Right cardiac atrium (tissue), 5 donors: ENCODE results near the gene TTC7B. TPM values are rescaled to one million over a fixed set of nuclear protein-coding genes. Genes with fewer than 3 reads are reported as not detected.

Experiments
- ATAC-seq, 2 donors: fragments of 200-7000 bp; cut with Tn5 transposase; one replicate each; pipeline versions ENCODE4 v1.8.0 to v1.9.1; 2020; ENCODE audit warnings: moderate library complexity in 2 of 2, mild to moderate bottlenecking in 1 of 2
- DNase-seq, 3 donors: peaks; one replicate each; pipeline ENCODE4 v3.0.0-alpha.2; 2020
- H3K27ac ChIP-seq: one replicate; pipeline ENCODE4 v1.5.1; 2013; ENCODE audit warnings: mild to moderate bottlenecking, low read length, control low read depth, moderate library complexity
- H3K27me3 ChIP-seq: one replicate; pipeline ENCODE4 v1.6.1; 2013; ENCODE audit not compliant: control insufficient read depth, insufficient read depth
- H3K4me1 ChIP-seq: one replicate; pipeline ENCODE4 v1.6.1; 2013; ENCODE audit warnings: low read length; ENCODE audit not compliant: control insufficient read depth, insufficient read depth
- H3K4me3 ChIP-seq: one replicate; pipeline ENCODE4 v1.5.1; 2013; ENCODE audit warnings: low read length, control low read depth
- H3K9me3 ChIP-seq: one replicate; pipeline ENCODE4 v1.6.1; 2013; ENCODE audit warnings: low read length; ENCODE audit not compliant: control insufficient read depth
- WGBS: extraction: QIAGEN DNeasy Blood & Tissue Kit; methylation state at CpG from one replicate; pipeline ENCODE4 v1.1.7; 2013; 5-methylcytosine and 5-hydroxymethylcytosine counted together
- intact Hi-C, 4 donors: fragments of 100-400 bp; cut with DNase I; formaldehyde crosslinking; loops; one replicate each; pipeline versions ENCODE4 v1.11.0 to v1.14.0; 2022 to 2023
- polyA plus RNA-seq: library from polyadenylated mRNA; stranded (reverse); fragments of 200-250 nt; gene quantifications from one replicate; pipeline ENCODE4 v1.2.3, GENCODE V29; 2013
- total RNA-seq, 4 donors: library from RNA; stranded (reverse); fragmentation: NEBNext Ultra II Directional; extraction: Animal tissue kit (Norgen Biotek cat#: 25700); gene quantifications; one replicate each; pipeline ENCODE4 v1.2.1, GENCODE V29; 2021
- donor health status: healthy with polysubstance abuse.
- donor health status: DM: no; HTN: yes; CAD: no.
- donor health status: DM: no; HTN: no; CAD: no.
- donor health status: DM: no; HTN: yes; CAD: no; lungs with severe emphysema.
- donor health status: DM: yes; HTN: yes; CAD: no.

TTC7B gene
- total and polyA plus RNA-seq, 5 donors = 38.1 to 88.7 (median 82.8) TPM

- intact Hi-C loops = no loop called here
- 66% methylated on average over 8 of the region's 8 CpGs for WGBS
- peak overlapping the region; percentile 51 for H3K27ac ChIP-seq
Observed at GRCh38 chr14:90740081-90740480, 76.1 kb downstream of the TTC7B start.

GRCh38 chr14:90739318-90740068 is 76.7 kb downstream of the TTC7B start:
- no peak for DNase-seq
- H3K9me3 ChIP-seq = no peaks in the 10 kb centered on the region
- 60% methylated on average over 6 of the region's 6 CpGs for WGBS
- H3K27ac ChIP-seq = peak overlapping the region; percentile 39
- peak; percentile 57 to 67 for ATAC-seq
- no peak overlapping the region for H3K4me3 ChIP-seq
- H3K27me3 ChIP-seq = no peaks in the 10 kb centered on the region
- H3K4me1 ChIP-seq = peaks cover 4% of the 10 kb centered on the region
- intact Hi-C loops = no loop called here

More at GRCh38 chr14:90740081-90740480, 76.1 kb downstream of the TTC7B start:
- H3K4me1 ChIP-seq = peaks cover 4% of the 10 kb centered on the region
- no peak overlapping the region for H3K4me3 ChIP-seq
- DNase-seq (no peak), ATAC-seq (no peak)
- no peaks in the 10 kb centered on the region for H3K27me3 ChIP-seq
- H3K9me3 ChIP-seq = no peaks in the 10 kb centered on the region

GRCh38 chr14:90733139-90733808 is 83.0 kb downstream of the TTC7B start:
- no peaks in the 10 kb centered on the region for H3K9me3 ChIP-seq
- intact Hi-C loops = no loop called here
- WGBS = 91% methylated on average over 16 of the region's 16 CpGs
- no peaks in the 10 kb centered on the region for H3K4me1 ChIP-seq
- ATAC-seq (peak; percentile 14 to 70), DNase-seq (no peak)
- no peak overlapping the region for H3K27ac ChIP-seq
- no peak overlapping the region for H3K4me3 ChIP-seq
- no peaks in the 10 kb centered on the region for H3K27me3 ChIP-seq

- no peaks in the 10 kb centered on the region for H3K9me3 ChIP-seq
- no peaks in the 10 kb centered on the region for H3K4me1 ChIP-seq
- intact Hi-C loops = no loop called here
- no peak for ATAC-seq
- no peak overlapping the region for H3K27ac ChIP-seq
- no peaks in the 10 kb centered on the region for H3K27me3 ChIP-seq
- H3K4me3 ChIP-seq = no peak overlapping the region
- 87% methylated on average over 7 of the region's 7 CpGs for WGBS
- DNase-seq = no peak
Observed at GRCh38 chr14:90732718-90733117, 83.5 kb downstream of the TTC7B start.

- DNase-seq = no peak
- H3K9me3 ChIP-seq = no peaks in the 10 kb centered on the region
- intact Hi-C loops = no loop called here
- H3K4me3 ChIP-seq = no peak overlapping the region
- ATAC-seq = peak in 1 of 2 donors; percentile 41
- no peak overlapping the region for H3K27ac ChIP-seq
- H3K27me3 ChIP-seq = no peaks in the 10 kb centered on the region
- 80% methylated on average over 4 of the region's 4 CpGs for WGBS
- H3K4me1 ChIP-seq = no peaks in the 10 kb centered on the region
Observed at GRCh38 chr14:90732139-90732538, 84.1 kb downstream of the TTC7B start.

GRCh38 chr14:90731487-90731886 is 84.7 kb downstream of the TTC7B start:
- no peak overlapping the region for H3K27ac ChIP-seq
- intact Hi-C loops = no loop called here

GRCh38 chr14:90730206-90730766 is 85.9 kb downstream of the TTC7B start:
- no peak for ATAC-seq
- DNase-seq = no peak
- 91% methylated on average over 9 of the region's 9 CpGs for WGBS
- no peaks in the 10 kb centered on the region for H3K9me3 ChIP-seq
- H3K27me3 ChIP-seq = no peaks in the 10 kb centered on the region
- intact Hi-C loops = no loop called here
- no peak overlapping the region for H3K27ac ChIP-seq
- no peaks in the 10 kb centered on the region for H3K4me1 ChIP-seq
- H3K4me3 ChIP-seq = no peak overlapping the region

More at GRCh38 chr14:90731487-90731886, 84.7 kb downstream of the TTC7B start:
- no peaks in the 10 kb centered on the region for H3K4me1 ChIP-seq
- H3K9me3 ChIP-seq = no peaks in the 10 kb centered on the region
- WGBS = 95% methylated on average over 11 of the region's 11 CpGs
- ATAC-seq (no peak), DNase-seq (no peak)
- H3K4me3 ChIP-seq = no peak overlapping the region
- no peaks in the 10 kb centered on the region for H3K27me3 ChIP-seq

GRCh38 chr14:90728951-90729350 is 87.3 kb downstream of the TTC7B start:
- intact Hi-C loops = no loop called here

GRCh38 chr14:90727082-90727481 is 89.1 kb downstream of the TTC7B start:
- H3K4me1 ChIP-seq = no peaks in the 10 kb centered on the region
- no peak overlapping the region for H3K27ac ChIP-seq
- DNase-seq (no peak), ATAC-seq (peak in 1 of 2 donors; percentile 14)
- no peak overlapping the region for H3K4me3 ChIP-seq
- intact Hi-C loops = no loop called here
- no peaks in the 10 kb centered on the region for H3K9me3 ChIP-seq
- WGBS = 84% methylated on average over 13 of the region's 13 CpGs
- no peaks in the 10 kb centered on the region for H3K27me3 ChIP-seq

More at GRCh38 chr14:90728951-90729350, 87.3 kb downstream of the TTC7B start:
- 89% methylated on average over 5 of the region's 5 CpGs for WGBS
- Histone ChIP-seq H3K4me1 (no peaks in the 10 kb centered on the region), H3K27me3 (no peaks in the 10 kb centered on the region), H3K9me3 (no peaks in the 10 kb centered on the region), H3K27ac (no peak overlapping the region), H3K4me3 (no peak overlapping the region)
- no peak for ATAC-seq
- DNase-seq = no peak

- Histone ChIP-seq H3K4me3 (no peak overlapping the region), H3K27ac (no peak overlapping the region)
- ATAC-seq = peak; percentile 54 to 62
Observed at GRCh38 chr14:90726656-90727055, 89.6 kb downstream of the TTC7B start.

GRCh38 chr14:90724866-90725265 is 91.4 kb downstream of the TTC7B start:
- H3K27ac ChIP-seq = no peak overlapping the region

More at GRCh38 chr14:90726656-90727055, 89.6 kb downstream of the TTC7B start:
- peak in 2 of 3 donors; percentile 58 to 63 for DNase-seq
- 49% methylated on average over 9 of the region's 9 CpGs for WGBS
- Histone ChIP-seq H3K4me1 (no peaks in the 10 kb centered on the region), H3K9me3 (no peaks in the 10 kb centered on the region), H3K27me3 (no peaks in the 10 kb centered on the region)
- intact Hi-C loops = no loop called here

More at GRCh38 chr14:90724866-90725265, 91.4 kb downstream of the TTC7B start:
- 78% methylated on average over 3 of the region's 3 CpGs for WGBS
- H3K4me3 ChIP-seq = no peak overlapping the region
- no peaks in the 10 kb centered on the region for H3K9me3 ChIP-seq
- DNase-seq (no peak), ATAC-seq (no peak)
- H3K4me1 ChIP-seq = no peaks in the 10 kb centered on the region
- intact Hi-C loops = no loop called here
- no peaks in the 10 kb centered on the region for H3K27me3 ChIP-seq
